KOPT-K1 (cell line): ENCODE data around the gene GADL1.

ENCODE experiments used
- H3K27ac ChIP-seq: fragments of 200-600 bp; sonication (generic); 2 replicates; pipeline ENCODE4 v1.5.1; 2016; ENCODE audit warnings: antibody characterized with exemption, mild to moderate bottlenecking, low read depth, low read length; ENCODE audit not compliant: poor library complexity, severe bottlenecking
- H3K36me3 ChIP-seq: fragments of 200-600 bp; sonication (generic); 2 replicates; pipeline ENCODE4 v1.5.1; 2017; ENCODE audit warnings: antibody characterized with exemption, mild to moderate bottlenecking, low read length, moderate library complexity; ENCODE audit not compliant: insufficient read depth
- H3K9me3 ChIP-seq: fragments of 200-600 bp; sonication (generic); 2 replicates; pipeline ENCODE4 v1.5.1; 2017; ENCODE audit warnings: antibody characterized with exemption, low read length, mild to moderate bottlenecking; ENCODE audit not compliant: insufficient read depth, poor library complexity, severe bottlenecking

Gene GADL1

DNA sequence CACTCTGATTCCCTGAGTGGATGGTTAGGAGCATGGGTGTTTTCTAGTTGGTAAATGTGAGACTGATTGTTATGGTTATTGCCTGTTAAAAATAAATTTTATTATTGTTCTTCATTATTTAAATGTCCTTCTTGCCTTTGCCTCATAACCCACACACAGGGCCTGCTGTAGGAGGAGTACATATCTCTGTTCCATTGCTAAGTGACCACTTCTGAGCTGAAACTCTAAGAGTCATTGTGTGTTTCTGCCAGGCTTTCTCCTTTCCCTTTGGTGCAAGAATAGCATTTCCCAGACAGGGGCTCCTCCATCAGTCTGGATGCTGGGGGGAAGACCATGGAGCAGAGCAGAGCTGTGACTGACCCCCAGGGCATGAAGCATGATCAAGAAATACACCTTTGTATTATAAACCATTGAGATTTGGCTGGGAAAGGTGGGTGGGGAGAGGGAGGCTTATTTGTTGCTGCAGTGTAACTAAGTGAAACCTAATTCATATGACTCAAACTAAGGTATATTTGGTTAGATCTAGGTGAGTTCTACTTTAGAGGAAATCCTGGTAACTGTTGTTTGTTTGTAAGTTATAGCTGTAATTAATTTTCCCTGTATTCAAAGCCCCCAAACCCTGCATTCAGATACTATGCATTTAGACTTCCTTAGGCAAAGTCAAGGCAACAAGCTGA is 150.7 kb downstream of the GADL1 start:
- Histone ChIP-seq H3K27ac (no peak overlapping the region), H3K9me3 (no peaks in the 10 kb centered on the region), H3K36me3 (no peaks in the 10 kb centered on the region)

DNA sequence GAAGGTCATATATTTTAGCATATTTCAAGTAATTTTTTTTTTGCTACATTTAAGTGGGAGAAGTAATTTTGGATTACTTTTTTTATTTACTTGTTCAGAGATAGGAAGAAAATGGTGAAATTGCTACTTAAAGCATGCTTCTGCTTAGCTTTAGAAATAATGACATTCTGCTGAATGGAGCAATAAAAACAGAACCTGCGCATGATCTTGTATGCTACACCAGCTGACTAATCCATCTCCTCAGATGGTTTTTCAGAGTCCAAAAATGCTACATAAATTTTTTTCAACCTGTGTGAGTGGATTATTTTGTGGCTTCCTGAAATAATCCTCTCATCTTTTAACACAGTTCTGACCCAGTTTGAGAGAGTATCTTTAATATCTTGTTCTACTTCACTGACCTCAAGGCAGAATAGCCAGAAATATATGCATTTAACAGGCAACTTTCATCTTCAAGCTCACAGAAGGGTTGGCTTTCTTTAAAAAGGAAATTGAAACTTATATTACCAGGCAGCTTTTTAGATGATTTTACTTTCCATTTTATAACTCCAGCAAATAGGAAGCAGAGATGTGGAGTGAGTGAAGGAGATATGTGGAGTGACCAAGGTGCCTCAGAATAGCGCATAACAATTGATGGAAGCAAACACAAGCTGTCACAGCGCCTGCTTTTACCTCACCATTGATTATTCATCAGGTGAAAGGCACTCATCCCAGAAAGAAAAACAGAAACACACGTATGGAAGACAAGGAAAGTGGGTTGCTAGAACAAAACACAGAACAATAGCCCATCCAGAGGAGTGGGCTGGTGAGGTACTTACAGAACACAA is 151.5 kb downstream of the GADL1 start:
- Histone ChIP-seq H3K36me3 (no peaks in the 10 kb centered on the region), H3K27ac (no peak overlapping the region), H3K9me3 (no peaks in the 10 kb centered on the region)

DNA sequence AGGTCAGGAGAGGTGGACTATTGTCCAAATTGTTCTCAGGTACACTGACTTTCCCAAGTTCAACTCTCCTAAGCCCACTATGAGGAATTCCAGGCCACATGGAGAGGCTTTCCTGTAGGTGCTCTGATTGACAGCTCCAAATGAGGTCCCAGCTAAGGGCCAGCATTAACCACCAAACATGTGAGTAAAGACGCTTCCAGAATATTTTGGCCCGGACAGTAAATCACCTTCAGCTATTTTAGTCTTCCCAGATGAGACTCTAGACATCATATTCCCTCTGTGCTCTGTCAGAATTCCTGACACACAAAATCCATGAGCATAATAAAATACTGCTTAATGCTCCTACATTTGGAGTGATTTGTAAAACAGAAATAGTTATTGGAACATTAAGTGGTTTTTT is 152.6 kb downstream of the GADL1 start:
- Histone ChIP-seq H3K36me3 (no peaks in the 10 kb centered on the region), H3K27ac (no peak overlapping the region), H3K9me3 (no peaks in the 10 kb centered on the region)

DNA sequence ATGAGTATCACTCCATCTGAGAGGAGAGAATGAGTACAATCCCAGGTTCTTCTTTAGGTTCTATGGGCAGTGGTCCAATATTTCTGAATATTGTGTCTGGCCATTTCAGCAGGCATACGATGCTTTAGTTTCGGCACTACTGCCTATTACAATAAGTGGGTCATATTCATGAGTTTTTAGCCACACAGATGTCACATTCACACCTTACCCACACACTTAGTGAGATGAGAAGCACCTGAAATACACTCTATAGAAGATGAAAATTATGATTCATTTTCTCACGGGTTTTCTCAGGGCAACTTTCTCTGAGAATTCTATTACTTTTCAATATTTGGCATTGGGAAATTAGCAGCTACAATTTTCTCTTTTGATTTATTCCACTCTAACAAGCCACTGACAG is 155.9 kb downstream of the GADL1 start:
- H3K27ac ChIP-seq: no peak overlapping the region
- H3K36me3 ChIP-seq: no peaks in the 10 kb centered on the region
- no peaks in the 10 kb centered on the region for H3K9me3 ChIP-seq

DNA sequence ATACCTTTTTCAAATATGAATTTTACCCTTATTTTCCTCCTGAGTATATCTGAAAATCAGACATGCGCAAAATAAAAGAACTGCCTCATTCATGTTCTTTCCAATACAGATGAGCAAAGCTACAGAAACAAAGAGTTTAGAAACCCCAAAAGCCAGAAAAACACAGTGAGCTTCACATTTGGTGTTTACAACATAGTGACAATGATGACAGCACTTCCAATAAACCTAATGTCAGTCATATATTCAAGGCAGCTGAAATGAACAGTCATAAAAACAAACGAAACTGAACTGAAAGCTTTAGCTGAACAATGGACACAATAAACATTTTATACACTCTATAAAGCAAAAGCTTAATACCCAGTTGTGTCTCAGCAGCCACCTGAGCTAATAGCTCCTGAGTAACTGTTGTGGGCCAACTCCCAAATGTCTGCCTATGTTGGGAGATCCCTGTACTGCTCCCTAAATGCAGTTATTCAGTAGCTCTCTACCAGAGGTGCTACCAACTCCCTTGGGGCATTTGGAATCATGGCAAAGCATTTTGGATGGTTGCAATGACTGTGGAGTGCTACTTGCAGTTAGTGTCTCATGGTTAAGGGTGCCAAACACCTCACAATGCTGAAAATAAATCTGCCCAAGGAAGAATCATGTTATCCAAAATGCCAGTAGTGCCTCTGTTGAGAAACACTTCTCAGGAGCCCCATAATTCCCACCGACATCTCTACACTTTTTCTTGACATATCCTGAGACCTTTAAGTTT is 156.5 kb downstream of the GADL1 start:
- Histone ChIP-seq H3K9me3 (no peaks in the 10 kb centered on the region), H3K27ac (no peak overlapping the region), H3K36me3 (no peaks in the 10 kb centered on the region)

DNA sequence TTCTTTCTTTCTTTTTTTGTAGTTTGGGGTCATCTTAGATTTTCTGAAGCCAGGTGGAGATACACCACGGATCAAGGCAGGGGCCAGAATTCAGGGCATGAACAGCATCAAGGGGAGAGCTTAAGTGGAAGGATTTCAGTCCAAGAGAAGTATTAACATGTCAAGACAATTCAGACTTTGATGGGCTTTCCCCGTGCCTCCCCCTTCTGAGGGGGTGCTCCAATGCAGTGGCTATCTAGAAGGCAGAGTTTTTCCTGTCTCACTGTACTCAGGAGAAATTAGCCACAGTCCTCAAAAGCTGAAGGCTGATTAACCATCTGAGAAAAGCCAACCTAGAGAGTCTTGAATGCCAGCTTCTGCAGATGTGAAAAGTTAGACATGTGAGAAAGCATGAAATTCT is 160.8 kb downstream of the GADL1 start:
- no peak overlapping the region for H3K27ac ChIP-seq
- H3K36me3 ChIP-seq: no peaks in the 10 kb centered on the region
- no peaks in the 10 kb centered on the region for H3K9me3 ChIP-seq

DNA sequence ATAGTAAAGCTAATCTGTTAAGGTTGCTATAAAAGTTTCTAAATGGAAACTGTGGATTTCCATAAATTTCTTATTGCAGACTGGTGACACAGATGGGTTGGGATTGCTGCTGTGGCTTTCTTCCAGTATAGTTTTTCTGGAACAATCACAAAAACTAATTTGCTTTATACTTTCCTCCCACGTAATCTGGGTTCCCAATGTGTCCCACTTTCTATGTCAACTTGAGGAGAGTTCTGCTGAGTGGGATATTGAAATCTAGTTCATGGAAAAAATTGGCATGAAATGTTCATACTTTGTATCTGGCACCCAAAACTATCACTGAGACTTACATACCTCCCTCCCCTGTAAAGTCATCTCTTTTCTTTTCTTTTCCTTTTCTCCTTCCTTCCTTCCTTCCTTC is 161.3 kb downstream of the GADL1 start:
- no peaks in the 10 kb centered on the region for H3K36me3 ChIP-seq
- H3K9me3 ChIP-seq: no peaks in the 10 kb centered on the region
- H3K27ac ChIP-seq: no peak overlapping the region

DNA sequence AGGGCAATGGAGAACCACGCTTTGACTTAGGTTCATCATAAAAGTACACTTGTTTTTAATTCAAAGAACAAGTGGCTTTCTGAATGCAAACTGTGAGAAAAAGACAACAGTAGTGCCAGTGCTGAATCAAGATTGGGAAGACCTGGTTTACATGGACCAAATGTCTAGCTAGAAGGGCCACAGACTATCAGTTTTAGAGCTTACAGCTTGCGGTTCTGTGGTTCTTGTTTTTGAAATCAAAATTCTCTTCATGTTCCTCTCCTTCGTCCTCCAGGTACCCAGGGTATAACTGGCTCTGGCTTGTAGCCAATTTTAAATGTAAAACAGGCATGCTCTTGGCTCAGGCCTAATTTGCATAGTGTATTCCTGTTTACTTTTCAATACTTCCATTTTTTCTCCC is 163.5 kb downstream of the GADL1 start:
- no peaks in the 10 kb centered on the region for H3K36me3 ChIP-seq
- H3K9me3 ChIP-seq: no peaks in the 10 kb centered on the region
- no peak overlapping the region for H3K27ac ChIP-seq

DNA sequence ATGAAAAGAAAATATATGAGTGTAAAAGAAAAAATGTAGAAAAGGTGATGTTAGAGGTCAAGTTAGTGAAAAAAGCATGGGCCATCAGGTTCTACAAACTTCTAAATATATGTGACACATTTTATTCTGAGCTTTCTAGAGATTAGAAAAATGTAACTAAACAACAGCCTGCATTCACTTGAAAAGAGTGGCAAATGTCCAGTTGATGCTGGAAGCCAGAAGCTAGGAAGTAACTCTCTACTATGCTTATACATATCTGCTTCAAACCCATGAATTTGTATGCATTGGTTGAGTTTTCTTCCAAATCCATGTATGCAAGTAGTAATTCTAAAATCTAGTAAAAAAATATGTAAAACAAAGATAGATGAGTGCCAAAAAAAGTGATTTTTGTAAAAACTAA is 164.5 kb downstream of the GADL1 start:
- Histone ChIP-seq H3K27ac (no peak overlapping the region), H3K36me3 (no peaks in the 10 kb centered on the region), H3K9me3 (no peaks in the 10 kb centered on the region)

DNA sequence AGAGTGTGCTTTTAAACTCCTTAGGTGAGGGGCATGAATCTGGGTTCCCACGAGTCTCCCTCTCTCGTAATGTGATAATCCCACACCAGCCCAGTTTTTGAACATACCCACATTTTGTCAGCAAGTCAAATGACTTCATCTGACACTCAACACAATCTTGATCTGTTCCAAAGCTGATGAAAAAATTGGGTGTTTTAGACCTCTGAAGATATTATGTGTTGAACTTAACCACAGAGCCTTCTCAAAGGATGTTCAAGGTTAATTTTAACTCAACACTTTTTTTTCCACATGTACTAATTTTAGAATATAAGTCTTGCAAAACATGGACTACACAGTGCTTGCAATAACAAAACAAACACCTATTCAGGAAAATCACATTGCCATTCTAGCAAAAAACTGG is 164.9 kb downstream of the GADL1 start:
- no peak overlapping the region for H3K27ac ChIP-seq
- no peaks in the 10 kb centered on the region for H3K36me3 ChIP-seq
- H3K9me3 ChIP-seq: no peaks in the 10 kb centered on the region

DNA sequence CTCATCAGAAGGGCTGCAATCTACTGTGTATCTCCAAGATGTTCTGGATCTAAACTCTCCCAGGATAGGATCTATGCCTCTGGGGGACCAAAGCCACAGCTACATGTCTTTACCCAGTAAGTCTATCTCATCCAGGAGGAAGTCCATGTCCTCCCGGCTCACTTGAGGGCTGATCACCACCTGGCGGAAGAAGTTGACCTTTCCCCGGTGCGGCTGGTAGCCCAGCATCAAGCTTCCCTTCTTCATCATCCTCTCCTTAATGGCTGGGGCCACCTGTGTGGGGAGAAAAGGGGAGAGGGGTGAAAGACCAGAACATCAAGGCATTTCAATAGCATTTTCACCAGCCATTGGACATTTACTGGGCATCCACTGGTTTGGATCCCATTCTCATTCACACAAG is 166.3 kb downstream of the GADL1 start:
- Histone ChIP-seq H3K36me3 (no peaks in the 10 kb centered on the region), H3K27ac (no peak overlapping the region), H3K9me3 (no peaks in the 10 kb centered on the region)

DNA sequence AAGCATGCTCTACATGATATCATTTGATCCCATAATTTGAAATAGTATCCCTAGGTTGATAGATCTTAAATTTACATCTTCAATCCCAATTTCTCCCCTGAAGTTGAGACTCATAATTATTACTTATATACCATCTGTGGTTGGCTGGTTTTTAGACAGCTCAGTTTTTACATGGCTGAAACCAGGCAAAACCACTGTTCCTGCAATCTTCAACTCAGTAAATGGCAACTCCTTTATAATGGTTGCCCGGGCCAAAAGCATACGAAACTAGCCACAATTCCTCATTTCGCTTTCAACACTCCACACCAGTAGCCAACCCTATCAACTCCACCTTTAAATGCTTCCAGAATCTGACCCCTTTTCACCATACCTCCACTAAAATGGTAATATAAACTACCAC is 169.6 kb downstream of the GADL1 start:
- Histone ChIP-seq H3K27ac (no peak overlapping the region), H3K36me3 (no peaks in the 10 kb centered on the region), H3K9me3 (no peaks in the 10 kb centered on the region)

DNA sequence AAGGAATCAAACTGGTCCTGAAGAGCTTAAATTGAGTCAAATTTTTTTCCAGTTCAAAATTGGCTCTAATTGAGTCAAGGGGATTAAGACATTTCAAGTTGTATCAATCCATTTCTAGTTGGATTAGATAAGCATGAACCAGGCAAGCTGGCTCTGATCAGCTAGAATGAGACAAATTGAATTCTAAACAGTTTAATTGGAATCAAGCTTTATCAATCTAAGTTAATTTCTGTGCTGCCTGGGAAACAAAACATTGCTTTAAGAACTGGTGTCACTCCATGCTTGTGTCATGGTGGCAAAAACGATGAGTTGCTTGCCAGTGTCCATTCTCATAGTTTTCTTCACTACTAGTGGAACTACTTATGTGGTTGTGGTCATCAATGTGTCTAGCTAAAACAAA is 171.2 kb downstream of the GADL1 start:
- Histone ChIP-seq H3K27ac (no peak overlapping the region), H3K9me3 (no peaks in the 10 kb centered on the region), H3K36me3 (no peaks in the 10 kb centered on the region)

DNA sequence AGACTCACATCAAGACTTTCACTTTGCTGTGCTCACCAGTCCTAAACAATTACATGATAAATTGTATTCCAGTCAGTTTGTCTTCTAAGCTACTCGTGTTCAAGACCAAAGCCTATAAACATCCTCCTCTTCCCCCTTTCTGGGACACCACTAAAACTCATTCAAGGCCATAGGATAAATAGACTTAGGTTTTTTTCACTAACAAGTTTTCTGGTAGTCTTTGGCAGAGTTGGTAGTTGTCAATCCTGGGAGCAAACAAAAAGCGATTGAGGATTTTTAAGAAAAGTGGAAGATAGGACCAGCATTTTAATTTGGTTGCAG is 173.2 kb downstream of the GADL1 start:
- Histone ChIP-seq H3K27ac (no peak overlapping the region), H3K9me3 (no peaks in the 10 kb centered on the region), H3K36me3 (no peaks in the 10 kb centered on the region)

DNA sequence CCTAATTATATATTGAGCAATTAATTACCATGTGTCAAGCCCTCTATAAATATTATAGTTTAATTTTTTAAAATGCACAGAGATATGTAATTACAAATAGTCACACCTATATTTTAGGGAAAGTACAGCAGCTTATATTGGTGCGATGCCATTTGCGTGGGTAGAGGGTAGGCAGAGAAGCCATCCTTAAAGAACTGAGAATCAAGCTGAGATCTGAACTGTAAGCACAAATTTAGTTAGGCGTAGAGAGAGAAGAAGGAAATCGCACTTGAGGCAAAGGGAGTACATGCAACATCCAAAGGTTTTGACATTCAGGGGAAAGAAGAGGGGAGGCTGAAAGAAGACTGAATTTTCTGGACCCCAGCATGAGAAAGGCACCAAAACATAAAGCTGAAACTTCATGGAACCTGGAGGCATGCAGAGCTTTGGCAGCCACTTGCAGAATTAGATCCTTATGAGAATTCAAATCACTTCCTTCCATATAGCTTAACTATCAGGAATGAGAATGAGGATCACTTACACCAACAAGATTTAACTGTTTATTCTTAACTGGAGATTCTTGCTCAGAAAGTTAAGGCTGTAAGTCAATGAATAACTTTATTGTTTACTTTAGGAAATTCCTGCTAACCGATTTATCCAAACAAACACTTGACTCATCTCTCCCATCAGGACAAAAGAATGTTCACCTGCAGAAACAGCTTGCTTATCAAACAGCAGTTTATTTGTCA is 173.7 kb downstream of the GADL1 start:
- no peak overlapping the region for H3K27ac ChIP-seq
- no peaks in the 10 kb centered on the region for H3K36me3 ChIP-seq
- no peaks in the 10 kb centered on the region for H3K9me3 ChIP-seq
